ENCODE results near the gene RUSF1. TPM values are rescaled to one million over a fixed set of nuclear protein-coding genes. Genes with fewer than 3 reads are reported as not detected.

The RUSF1 gene
- total and polyA plus RNA-seq, 10 of the 15 experiments (the other 5 are each of a cell fraction or from before 2014, with no cell fraction given) = 0.20 to 46.3 (median 29.7) TPM

DNA sequence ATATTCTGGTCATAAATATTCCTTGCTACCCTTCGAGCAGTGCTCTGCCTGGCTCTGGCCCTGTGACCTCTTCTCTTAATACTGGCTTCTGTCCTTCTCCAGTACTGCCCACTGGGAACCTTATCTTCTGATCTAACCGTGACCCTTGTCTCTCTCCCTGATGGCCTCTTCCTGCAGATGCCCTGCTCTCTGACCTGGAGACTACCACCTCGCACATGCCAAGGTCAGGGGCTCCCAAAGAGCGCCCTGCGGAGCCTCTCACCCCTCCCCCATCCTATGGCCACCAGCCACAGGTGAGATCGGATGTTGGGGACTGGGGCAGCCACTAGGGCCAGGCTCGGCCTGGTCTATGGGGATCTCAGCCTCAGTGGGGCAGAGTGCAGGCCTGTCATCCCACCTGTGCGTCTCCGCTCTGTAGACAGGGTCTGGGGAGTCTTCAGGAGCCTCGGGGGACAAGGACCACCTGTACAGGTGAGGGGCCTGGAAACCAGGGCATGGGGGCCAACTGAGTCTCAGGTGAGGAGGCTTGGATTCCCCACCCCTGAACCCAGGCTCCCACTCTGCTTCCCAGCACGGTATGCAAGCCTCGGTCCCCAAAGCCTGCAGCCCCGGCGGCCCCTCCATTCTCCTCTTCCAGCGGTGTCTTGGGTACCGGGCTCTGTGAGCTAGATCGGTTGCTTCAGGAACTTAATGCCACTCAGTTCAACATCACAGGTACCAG, 34.8 kb downstream of the RUSF1 start:
- ChIA-PET RAD21 (ENCODE audit: unreplicated experiment) (no interaction called here), POLR2A (no interaction called here), CTCF (no interaction called here), SMC1A (ENCODE audit: uncharacterized antibody, unreplicated experiment) (interaction anchor here (1.5 kb wide), 1 partner anchor 13 kb away, joined by 3 read pairs; no protein-coding TSS in a partner anchor)
- Histone ChIP-seq H2AFZ (ENCODE audit: control insufficient read depth, low read depth, low read length) (no peak overlapping the region), H3K9ac (ENCODE audit: control insufficient read depth, insufficient read depth, low read length) (no peak overlapping the region), H3K4me2 (ENCODE audit: control insufficient read depth, insufficient read depth) (no peak overlapping the region), H3K36me3 (ENCODE audit: control insufficient read depth in 2 of 2, insufficient read depth in 2 of 2, low read length in 1 of 2) (no peaks in the 10 kb centered on the region), H3K4me3 (no peak overlapping the region), H3K9me3 (replicated peaks; ENCODE audit: control insufficient read depth, insufficient read depth, low read length) (no peaks in the 10 kb centered on the region), H4K20me1 (ENCODE audit: control insufficient read depth, insufficient read depth) (no peaks in the 10 kb centered on the region), H3K79me2 (ENCODE audit: control insufficient read depth, insufficient read depth, low read length) (no peaks in the 10 kb centered on the region), H3K27ac (ENCODE audit: control insufficient read depth, insufficient read depth) (no peak overlapping the region), H3K4me1 (ENCODE audit: control insufficient read depth, insufficient read depth, low read length) (peaks cover 7% of the 10 kb centered on the region; the same call in 1 of the 2 replicates), H3K27me3 (replicated peaks in 1 of 2; ENCODE audit: control insufficient read depth in 2 of 2, insufficient read depth in 2 of 2, low read length in 1 of 2) (peaks cover 0 to 5% of the 10 kb centered on the region in 2 experiments; a peak in 3 of 4 replicates)
- DNase-seq (ENCODE audit: low read depth, low spot score) (no peak), ATAC-seq (no peak), FAIRE-seq (no peak)
- TF ChIP-seq ZSCAN29 (IDR thresholded peaks at IDR 0.05) (no peak), BACH1 (IDR thresholded peaks at IDR 0.05; ENCODE audit: borderline replicate concordance) (no peak), NFYB (IDR thresholded peaks at IDR 0.05; ENCODE audit: insufficient read depth, low read depth, low read length) (0 out of 2 replicates have a peak, but pooled peaks have one; percentile 6), ZNF274 (IDR thresholded peaks at IDR 0.05; ENCODE audit: insufficient read depth, insufficient read length) (no peak), TAF1 (IDR thresholded peaks at IDR 0.05; ENCODE audit: borderline replicate concordance, low read depth, low read length) (no peak)
- TF ChIP-seq, protein P1, sequence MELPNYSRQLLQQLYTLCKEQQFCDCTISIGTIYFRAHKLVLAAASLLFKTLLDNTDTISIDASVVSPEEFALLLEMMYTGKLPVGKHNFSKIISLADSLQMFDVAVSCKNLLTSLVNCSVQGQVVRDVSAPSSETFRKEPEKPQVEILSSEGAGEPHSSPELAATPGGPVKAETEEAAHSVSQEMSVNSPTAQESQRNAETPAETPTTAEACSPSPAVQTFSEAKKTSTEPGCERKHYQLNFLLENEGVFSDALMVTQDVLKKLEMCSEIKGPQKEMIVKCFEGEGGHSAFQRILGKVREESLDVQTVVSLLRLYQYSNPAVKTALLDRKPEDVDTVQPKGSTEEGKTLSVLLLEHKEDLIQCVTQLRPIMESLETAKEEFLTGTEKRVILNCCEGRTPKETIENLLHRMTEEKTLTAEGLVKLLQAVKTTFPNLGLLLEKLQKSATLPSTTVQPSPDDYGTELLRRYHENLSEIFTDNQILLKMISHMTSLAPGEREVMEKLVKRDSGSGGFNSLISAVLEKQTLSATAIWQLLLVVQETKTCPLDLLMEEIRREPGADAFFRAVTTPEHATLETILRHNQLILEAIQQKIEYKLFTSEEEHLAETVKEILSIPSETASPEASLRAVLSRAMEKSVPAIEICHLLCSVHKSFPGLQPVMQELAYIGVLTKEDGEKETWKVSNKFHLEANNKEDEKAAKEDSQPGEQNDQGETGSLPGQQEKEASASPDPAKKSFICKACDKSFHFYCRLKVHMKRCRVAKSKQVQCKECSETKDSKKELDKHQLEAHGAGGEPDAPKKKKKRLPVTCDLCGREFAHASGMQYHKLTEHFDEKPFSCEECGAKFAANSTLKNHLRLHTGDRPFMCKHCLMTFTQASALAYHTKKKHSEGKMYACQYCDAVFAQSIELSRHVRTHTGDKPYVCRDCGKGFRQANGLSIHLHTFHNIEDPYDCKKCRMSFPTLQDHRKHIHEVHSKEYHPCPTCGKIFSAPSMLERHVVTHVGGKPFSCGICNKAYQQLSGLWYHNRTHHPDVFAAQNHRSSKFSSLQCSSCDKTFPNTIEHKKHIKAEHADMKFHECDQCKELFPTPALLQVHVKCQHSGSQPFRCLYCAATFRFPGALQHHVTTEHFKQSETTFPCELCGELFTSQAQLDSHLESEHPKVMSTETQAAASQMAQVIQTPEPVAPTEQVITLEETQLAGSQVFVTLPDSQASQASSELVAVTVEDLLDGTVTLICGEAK (IDR thresholded peaks at IDR 0.05; ENCODE audit: borderline replicate concordance) = no peak
- BruUV-seq (replicated peaks) = no TSS peak
- 65% methylated on average over 17 of the region's 17 CpGs for whole genome bisulfite sequencing (ENCODE audit: insufficient coverage, insufficient replicate concordance, low lambda C conversion rate, missing lambda C conversion rate)
- intact Hi-C loops (cut with micrococcal nuclease; ENCODE audit: unreplicated experiment) (no loop called here), in situ Hi-C loops (cut with MboI) (no loop called here)

Measured in GM12878 (cell line).